Measurements from ENCODE around the gene PAX8.

Gene PAX8

GRCh38 chr2:113236367-113237159 lies 42.2 kb downstream of the PAX8 start:
- DNase-seq (ENCODE audit: low spot score) = peak; percentile 8

- DNase-seq (ENCODE audit: low spot score) = peak; percentile 86
Observed at GRCh38 chr2:113235347-113236226, 43.1 kb downstream of the PAX8 start.

- DNase-seq (ENCODE audit: low spot score) = peak; percentile 42
Observed at GRCh38 chr2:113234721-113235346, 43.9 kb downstream of the PAX8 start.

GRCh38 chr2:113233593-113234550 lies 44.8 kb downstream of the PAX8 start:
- no peak for DNase-seq (ENCODE audit: low spot score)

- no peak for DNase-seq (ENCODE audit: low spot score)
Observed at GRCh38 chr2:113232740-113233139, 46.0 kb downstream of the PAX8 start.

GRCh38 chr2:113232123-113232522 lies 46.6 kb downstream of the PAX8 start:
- no peak for DNase-seq (ENCODE audit: low spot score)

- DNase-seq (ENCODE audit: low spot score) = no peak
Observed at GRCh38 chr2:113231064-113231463, 47.7 kb downstream of the PAX8 start.

GRCh38 chr2:113230531-113230930 lies 48.2 kb downstream of the PAX8 start:
- no peak for DNase-seq (ENCODE audit: low spot score)

GRCh38 chr2:113229795-113230194 lies 48.9 kb downstream of the PAX8 start:
- DNase-seq (ENCODE audit: low spot score) = no peak

- no peak for DNase-seq (ENCODE audit: low spot score)
Observed at GRCh38 chr2:113228991-113229716, 49.6 kb downstream of the PAX8 start.

GRCh38 chr2:113228351-113228750 lies 50.4 kb downstream of the PAX8 start:
- DNase-seq (ENCODE audit: low spot score) = no peak

- DNase-seq (ENCODE audit: low spot score) = no peak
Observed at GRCh38 chr2:113227698-113228097, 51.0 kb downstream of the PAX8 start.

GRCh38 chr2:113227290-113227689 lies 51.4 kb downstream of the PAX8 start:
- DNase-seq (ENCODE audit: low spot score) = no peak

GRCh38 chr2:113226462-113226861 lies 52.3 kb downstream of the PAX8 start:
- no peak for DNase-seq (ENCODE audit: low spot score)

GRCh38 chr2:113225263-113226259 lies 53.2 kb downstream of the PAX8 start:
- DNase-seq (ENCODE audit: low spot score) = no peak

- DNase-seq (ENCODE audit: low spot score) = no peak
Observed at GRCh38 chr2:113224647-113225236, 54.0 kb downstream of the PAX8 start.

- DNase-seq (ENCODE audit: low spot score) = no peak
Observed at GRCh38 chr2:113223813-113224212, 54.9 kb downstream of the PAX8 start.

- no peak for DNase-seq (ENCODE audit: low spot score)
Observed at GRCh38 chr2:113221846-113222245, 56.9 kb downstream of the PAX8 start.
